Cardiac fibroblast (primary cell): ENCODE results near the gene CCSER1.

Experiments used
- DNase-seq, 2 donors: peaks; one replicate each; pipeline versions ENCODE4 v3.0.0 to v3.0.0-alpha.2; 2010; ENCODE audit warnings: low read depth in 2 of 2
- H3K4me3 ChIP-seq, 2 donors: replicated peaks in 1 of 2; 1 replicate in 1 of 2; 2 replicates in 1 of 2; pipeline ENCODE4 v1.5.1; 2011; ENCODE audit warnings: low read depth in 2 of 2, low read length in 2 of 2, mild to moderate bottlenecking in 2 of 2, moderate library complexity in 1 of 2
- CTCF ChIP-seq: IDR thresholded peaks from one replicate; pipeline ENCODE4 v1.5.1; 2011; ENCODE audit warnings: low read depth, mild to moderate bottlenecking, low read length, inconsistent platforms

The CCSER1 gene

GRCh38 chr4:90528551-90528950 is 401.4 kb downstream of the CCSER1 start:
- DNase-seq, result no peak
- TF ChIP-seq CTCF, result no peak
- no peak overlapping the region for H3K4me3 ChIP-seq

GRCh38 chr4:90536408-90536807 is 409.2 kb downstream of the CCSER1 start:
- no peak for TF ChIP-seq CTCF
- no peak overlapping the region for H3K4me3 ChIP-seq
- no peak for DNase-seq

GRCh38 chr4:90537491-90537890 is 410.3 kb downstream of the CCSER1 start:
- H3K4me3 ChIP-seq, result no peak overlapping the region
- DNase-seq, result no peak
- no peak for TF ChIP-seq CTCF

- no peak for TF ChIP-seq CTCF
- no peak overlapping the region for H3K4me3 ChIP-seq
- no peak for DNase-seq
These were observed 413.3 kb downstream of the CCSER1 start for GRCh38 chr4:90540536-90540935.

- no peak for DNase-seq
- no peak overlapping the region for H3K4me3 ChIP-seq
- TF ChIP-seq CTCF, result no peak
These were observed 415.0 kb downstream of the CCSER1 start for GRCh38 chr4:90542216-90542615.

GRCh38 chr4:90543419-90544170 is 416.4 kb downstream of the CCSER1 start:
- H3K4me3 ChIP-seq, result no peak overlapping the region
- DNase-seq, result no peak
- no peak for TF ChIP-seq CTCF
